Activated effector memory CD4-positive, alpha-beta T cell treated with anti-CD3 and anti-CD28 coated beads, Interleukin-2, amount 50 U/mL, for 16 hours (primary cell): Measurements from ENCODE around the gene ITGA1.

Source experiments
- DNase-seq: peaks from one replicate; pipeline ENCODE4 v3.0.0-alpha.2; 2020

The ITGA1 gene

DNA sequence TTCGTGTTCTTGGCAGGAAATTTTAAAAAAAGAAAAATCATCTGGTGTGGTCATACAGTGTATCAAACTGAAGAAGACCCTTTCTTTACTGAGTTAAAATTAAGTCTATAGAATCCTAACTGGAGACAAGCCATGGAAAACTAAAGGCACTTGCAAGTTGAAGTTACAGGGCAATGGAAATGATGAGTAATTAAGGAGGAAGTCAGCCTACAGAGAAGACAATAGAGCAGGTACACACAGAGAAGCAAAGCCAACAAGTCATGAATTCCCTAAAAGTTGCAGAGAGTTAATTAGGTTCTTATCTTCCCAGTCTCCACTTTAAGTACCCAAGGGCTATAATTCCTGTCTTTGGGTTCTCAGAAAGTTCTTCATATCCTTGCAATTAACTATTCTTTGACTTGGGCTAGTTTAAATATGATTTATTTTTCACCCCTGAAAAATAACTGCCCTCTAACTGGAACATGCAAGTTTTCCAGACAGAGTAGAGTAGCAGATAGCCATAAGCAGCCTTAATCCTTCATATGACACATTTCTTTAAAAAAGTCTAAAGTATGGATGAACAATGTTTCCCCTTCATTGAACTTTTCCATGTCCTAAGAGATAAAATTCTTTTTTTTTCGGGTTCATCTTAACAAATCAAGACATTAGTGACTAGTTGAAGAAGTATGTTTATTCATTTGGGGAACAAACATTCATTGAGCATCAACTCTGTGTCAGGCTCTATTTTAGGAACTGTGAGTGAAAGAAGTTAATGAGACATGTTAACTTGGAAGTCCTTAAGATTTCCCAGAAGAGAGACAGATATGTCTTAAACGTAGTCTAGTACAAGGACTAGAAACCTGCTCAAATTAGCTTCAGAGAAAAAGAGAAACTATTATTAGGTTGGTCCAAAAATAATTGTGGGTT lies 196.3 kb downstream of the ITGA1 start:
- DNase-seq, result no peak

DNA sequence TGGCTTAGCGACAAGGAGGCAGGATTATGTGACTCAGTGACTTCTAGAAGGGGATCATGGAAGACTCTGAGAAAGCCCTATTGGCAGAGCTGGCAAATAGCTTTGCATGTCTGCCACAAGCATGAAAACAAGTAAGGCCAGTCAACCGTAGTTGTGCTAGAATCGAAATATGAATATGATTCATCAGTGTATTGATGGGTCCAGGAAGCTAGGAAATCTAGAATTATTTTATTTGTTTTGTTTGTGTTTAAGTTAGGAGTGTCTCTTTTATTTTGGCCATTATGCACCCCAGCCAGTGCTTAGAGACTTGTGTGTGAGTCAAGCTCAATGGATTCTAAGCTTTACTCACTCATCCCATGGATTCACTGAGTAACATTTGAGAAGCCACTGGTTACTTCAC lies 197.6 kb downstream of the ITGA1 start:
- DNase-seq, result no peak

DNA sequence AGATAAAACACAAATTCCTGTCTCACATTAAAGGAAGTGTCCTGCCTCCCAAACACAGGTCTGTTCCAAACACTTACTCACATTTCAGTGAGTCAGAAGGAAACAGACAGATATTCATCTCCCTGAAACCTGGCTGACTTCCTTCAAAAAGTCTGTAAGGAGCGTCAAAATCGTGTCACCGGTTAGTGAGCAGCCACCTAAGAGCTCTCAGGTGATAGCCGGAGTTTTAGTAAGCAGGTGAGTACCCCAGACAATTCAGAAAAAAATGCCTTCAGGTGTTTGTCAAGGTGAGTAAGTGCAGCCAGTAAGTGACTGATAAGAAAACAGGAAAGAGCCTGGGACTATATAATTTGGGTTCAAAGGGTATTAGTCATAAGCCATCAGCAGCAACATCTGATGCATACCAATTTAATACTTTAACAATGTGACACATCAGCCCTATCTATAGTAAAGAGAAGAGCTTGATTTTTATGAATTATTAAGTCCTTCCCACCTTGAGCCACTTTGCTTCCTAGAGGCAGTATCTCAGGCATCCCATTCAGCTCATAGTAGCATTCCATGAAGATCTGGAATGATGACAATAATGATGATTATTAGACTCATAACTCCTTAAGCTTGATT lies 200.1 kb downstream of the ITGA1 start:
- DNase-seq, result no peak

DNA sequence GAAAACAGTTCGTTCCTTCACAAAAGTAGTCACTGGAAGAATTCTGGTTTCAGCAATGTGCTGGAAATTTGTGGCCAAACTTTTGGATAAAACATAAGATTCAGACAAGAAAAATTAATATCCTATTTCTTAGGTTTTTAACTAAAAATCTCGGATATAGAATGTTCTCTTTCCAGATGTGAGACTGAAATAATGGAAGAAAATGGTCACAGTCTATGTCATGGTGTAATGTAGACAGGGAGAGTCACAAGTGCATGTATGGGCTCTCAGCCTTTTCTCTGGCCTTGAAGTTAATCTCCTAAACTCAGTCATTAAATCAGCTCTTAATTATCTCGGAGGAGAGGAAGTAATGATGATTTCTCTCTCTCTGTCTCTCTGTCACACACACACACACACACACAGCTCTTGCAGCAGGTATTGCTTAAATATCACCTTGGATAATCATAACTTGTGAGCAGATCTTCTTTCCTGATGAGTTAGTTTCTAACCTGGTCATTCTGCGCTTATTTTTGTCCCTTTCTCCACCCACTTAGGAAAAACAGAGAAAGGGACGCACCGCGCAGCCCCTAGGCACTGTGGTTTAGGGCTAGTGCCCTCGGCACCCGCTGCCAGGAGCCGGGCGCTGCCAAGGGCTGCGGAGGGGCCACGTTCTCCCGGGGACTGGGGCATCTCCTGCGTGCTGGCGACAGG lies 200.8 kb downstream of the ITGA1 start:
- no peak for DNase-seq

DNA sequence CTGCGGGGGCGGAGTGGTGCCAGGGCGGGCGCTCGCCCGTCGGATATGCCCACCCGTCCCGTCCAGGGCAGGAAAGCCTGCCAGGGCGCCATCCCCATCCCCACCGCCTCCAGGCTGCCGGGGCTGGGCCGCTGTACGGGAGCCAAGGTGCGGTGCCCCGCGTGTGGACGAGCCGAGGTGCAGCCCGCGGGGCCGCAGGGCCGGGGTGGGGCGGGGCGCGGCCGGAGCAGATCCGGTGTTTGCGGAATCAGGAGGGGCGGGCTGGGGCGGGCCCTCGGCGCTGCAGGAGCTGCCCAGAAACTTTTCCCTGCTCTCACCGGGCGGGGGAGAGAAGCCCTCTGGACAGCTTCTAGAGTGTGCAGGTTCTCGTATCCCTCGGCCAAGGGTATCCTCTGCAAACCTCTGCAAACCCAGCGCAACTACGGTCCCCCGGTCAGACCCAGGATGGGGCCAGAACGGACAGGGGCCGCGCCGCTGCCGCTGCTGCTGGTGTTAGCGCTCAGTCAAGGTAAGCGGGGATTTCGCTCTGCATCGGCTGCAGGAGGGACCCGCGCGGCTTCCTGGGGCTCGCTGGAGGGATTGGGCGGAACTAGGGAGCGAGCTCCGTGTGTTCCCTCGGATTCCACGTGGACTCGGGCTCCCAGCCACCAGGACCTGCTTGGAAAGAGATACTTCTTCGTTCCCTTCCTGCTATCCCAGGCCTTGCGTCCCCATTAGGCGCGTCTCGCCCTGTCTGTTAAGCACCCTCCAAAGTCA lies 201.5 kb downstream of the ITGA1 start, which contains the start of gene ITGA2:
ITGA2 (plus strand) TSS at position 328 of the 756 bp plus-strand sequence; CDS start at position 445, 117 bp downstream.
- DNase-seq, result peak; percentile 74

DNA sequence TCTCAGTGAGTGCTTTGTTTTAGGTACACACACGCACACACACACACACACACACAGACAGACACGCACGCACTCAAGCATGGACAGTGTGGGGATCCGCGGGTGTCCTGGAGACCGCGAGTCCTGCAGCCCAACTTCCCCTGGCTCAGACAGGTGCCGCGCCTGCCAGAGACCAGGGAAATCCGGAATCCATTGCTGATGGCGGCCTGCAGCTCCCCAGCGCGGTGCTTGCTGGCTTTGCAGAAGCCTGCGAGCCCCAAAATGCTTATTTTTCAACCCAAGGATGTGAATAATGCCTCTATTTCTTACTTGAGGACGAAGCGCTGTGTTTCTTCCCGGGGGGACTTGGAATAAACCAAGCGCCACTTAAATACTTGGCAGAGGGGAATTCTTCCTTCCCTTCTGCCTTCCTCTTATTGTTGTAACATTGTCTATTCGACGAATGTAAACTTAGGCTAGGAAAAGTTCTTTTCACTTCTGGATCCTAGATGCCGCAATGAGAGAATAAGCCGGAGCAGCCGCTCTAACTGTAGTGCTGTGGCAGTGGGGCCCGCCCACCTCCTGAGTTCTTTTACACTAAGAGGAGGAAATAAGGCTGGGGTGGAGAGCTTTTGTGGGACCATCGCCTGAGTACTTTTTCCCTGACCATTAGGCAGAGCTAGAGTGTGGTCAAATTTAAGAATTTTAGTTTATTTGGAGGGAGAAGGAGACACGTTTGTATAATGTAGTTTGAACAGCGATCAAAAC lies 202.2 kb downstream of the ITGA1 start:
- DNase-seq, result peak; percentile 73

DNA sequence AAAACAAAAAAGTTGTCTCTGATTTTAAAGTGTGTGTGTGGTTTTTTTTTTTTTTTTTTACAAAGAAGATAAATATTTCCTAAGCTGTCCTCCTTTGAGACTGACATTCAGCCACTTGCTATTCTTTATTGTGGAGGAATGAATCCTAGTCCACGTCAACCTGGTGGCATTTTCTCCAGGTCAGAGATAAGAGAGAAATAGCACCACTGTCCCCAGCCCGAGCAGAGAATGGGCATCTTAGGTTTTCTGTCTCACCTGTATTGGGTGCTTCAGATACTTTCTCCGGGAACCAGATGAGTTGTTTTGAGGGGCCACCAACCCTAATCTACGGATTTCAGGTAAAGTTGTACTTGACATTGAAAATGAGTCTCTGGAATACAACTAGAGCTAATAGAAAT lies 202.8 kb downstream of the ITGA1 start:
- DNase-seq, result no peak

DNA sequence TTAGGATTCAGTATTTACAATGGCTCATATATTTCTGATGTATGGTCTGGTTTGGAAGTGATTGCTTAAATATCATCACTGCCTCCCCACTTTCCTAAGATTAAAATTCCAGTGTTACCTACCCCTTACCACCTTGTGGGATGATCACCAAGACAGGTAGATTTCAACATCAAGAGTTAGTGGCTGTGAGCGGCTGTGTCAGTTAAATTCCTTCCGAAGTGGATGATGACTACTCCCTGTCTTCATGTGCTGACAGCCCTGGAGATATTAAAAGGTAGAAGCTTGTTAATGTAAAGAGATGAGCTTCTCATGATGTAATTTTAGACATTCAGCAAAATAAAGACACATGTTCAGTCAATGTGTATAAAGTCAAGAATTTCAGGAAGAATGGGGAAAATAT lies 205.7 kb downstream of the ITGA1 start:
- DNase-seq, result no peak

DNA sequence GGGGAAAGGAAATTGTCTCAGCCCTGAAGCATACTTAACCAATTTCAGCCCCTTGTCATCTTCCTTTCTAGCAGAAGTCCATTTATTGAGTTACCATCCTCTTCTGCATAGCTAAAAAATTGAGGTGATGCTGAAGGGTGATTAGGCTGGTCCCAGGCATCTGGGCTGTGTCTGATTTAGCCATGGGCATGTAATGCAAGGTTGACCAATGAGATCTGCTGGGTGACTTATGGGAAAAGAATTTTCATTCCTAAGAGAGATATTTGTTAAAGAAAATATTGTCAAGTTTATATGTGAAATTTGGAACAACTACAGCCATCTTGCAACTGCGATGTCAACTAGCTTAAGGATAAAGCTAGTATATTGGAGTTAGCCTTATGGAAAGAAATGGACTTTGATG lies 206.6 kb downstream of the ITGA1 start:
- DNase-seq, result no peak

DNA sequence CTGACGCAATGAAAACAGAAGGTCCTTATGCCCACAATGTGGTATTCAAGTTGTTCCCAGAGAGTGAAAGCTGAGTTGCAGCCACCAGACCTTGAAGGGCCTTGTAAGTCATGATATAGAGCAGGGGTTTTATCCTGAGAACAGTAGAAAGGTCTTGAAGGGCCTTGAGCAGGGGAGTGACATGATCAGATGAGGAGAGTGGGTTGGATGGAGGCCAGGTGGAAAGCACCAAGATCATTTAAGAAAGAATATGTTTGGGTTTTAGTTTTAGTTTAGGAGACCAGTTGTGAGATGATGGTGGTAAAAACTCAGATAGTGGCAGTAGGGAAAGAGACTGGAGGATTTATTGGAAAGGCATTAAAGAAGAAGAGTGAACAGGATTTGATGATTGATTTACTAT lies 207.4 kb downstream of the ITGA1 start:
- DNase-seq, result no peak

DNA sequence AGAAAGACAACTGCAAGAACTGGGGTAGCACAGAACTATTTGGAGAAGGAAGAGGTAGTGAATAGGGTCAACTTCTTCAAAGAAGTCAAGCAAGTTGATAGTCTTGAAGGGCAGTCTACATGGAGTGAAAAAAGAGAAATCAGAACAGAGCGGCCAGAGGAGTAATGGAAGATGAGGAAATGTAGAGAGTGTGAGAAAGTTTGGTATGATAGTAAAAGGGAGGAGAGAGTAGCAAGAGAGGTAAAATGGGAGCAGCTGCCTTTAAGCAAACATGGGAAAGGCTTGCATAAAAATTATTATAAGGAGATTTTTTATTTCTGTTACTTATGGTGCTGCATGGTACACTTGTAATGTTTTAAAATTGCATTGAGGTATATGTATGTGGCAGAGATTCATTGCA lies 208.2 kb downstream of the ITGA1 start:
- DNase-seq, result no peak

DNA sequence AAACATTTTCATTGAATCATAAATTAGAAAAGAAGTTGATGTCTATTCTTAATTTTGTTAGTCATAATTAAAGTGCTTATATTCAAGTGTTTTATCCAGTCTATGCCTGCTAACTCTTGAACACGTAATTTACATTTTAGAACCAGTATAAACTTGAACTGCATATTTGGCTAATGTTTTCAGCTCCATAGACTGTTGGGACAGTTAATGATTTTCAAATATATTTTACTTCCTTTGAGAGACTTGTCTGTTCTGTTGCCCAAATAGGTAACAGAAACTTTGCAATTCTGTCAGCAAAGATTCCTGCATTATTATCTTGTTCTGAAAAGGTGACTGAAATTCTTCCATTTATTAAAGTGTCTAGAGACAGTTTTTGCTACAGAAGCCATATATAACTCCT lies 209.3 kb downstream of the ITGA1 start:
- DNase-seq, result no peak

DNA sequence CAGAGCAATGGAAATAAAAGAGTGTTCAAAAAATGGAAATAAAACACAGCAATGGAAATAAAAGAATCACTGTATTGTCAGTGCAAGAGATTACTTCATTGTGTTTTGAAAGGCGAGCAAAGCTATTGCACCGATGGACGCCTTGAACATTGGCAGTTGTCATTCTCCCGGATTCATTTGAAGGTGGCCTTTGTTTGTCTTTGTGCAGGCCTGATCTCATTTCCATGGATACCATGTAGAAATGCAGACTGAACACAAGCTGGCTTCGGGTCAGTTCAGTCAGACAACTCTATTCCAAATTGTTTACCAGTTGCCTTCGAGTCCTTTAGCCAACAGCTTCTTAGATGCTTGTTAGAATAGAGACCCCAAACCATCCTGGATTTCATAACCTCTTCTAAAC lies 209.7 kb downstream of the ITGA1 start:
- no peak for DNase-seq

DNA sequence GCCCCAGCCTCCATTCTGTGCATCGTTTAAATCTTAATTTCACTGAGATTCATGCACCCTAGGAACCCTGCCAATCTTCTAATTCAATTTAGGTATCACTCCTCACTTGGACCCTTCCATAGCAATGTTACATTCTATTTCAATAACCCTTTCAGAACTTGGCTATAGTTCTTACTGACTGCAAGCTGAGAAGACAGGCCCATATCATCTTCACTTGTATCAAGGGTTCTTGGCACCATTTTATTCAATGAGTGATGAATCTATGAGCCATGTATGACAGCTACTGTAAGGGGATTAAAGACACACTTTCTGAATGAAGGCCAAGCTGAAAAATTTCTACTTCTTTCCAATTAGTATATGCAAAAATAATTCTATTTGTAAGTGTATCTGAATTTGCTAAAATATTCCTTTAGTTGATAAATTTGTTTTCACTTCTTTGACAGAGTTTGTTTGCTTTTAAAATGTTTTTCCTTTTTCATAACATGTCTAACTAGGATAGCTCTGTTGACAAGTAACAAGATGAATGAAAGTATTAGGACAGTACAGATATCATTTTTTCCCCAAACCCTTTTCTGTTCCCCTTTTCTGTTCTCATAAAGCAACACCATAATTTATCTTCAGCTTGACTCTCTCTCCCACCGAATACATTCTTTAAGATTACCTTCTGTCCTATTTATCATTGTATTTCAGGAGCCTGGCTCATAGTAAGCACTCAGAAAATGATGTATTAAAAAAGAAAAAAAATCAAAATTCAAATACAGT lies 211.0 kb downstream of the ITGA1 start:
- DNase-seq, result no peak

DNA sequence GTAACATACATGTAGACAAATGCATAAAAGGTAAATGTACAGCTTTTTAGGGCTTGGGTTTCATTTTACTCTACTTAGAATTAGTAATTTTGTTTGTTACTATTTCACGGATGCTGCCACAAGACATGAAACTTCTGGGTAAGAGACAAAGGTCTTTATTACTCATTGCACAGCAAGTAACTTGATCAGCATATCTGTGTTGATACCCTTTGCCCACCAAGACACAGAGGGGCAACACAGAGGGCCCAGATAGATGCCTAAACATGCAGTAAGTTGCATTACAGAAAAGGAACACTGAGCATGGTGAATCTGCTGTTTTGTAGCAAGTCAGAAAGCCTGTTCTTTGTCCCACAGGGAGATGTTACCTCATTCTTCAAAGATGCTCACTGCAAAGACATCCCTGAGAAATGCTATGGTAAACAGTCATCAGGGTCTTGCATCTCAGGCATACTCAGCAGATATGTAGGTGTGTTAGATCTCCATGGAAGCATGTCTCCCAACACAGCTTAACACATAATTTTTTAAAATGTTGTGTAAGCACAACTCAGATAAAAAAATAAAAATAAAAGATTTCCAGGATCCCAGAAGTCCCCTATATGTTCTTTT lies 211.7 kb downstream of the ITGA1 start:
- no peak for DNase-seq

DNA sequence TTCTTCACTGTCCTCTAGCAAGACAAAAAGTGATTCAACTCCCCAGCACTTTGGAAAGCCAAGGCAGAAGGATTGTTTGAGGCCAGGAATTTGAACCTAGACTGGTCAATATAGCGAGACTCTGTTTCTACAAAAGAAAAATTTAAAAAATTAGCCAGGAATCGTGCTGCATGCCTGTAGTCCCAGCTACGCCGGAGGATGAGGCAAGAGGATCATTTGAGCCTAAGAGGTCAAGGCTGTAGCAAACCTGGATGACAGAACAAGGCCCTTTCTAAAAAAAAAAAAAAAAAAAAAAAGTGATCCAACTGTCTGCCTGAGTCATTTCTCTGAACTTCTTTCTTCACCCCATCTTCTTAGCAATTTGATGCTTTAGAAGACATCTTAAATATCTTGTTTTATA lies 213.8 kb downstream of the ITGA1 start:
- DNase-seq, result no peak

DNA sequence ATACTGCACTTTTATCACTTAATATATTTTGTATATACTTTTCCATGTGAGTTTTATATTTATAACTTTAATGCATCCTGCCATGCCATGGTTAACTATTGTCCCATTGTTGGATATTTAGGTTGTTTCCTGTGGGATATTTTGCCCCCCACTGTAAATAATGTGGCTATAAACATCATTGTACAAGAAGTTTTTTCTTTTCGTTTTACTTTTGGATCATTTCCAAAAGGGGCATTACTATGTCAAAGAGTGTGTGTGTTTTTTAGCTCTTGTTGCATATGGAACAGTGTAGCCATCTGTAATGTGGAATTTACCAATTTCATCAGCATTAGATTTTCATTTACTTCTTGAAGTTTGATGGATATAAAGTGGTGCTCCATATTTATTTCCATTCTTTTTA lies 214.8 kb downstream of the ITGA1 start:
- no peak for DNase-seq

DNA sequence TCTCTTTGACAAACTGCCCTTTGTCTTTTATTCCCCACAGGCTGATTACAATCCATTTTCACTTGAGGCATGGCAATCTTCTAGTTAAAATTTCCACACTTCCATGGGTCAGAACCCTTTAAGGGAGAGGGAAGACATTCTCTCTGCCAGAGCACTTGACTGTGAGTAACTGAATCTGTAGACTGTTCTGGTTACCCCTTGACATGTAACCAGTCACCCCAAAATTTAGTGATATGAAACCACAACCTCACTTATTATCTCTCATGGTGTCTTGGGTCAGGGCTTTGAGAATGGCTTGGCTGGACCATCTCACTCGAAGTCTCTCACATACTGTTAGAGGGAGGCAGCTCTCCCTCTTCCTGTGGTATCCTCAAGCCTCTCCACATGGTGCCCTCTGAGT lies 215.4 kb downstream of the ITGA1 start:
- no peak for DNase-seq

DNA sequence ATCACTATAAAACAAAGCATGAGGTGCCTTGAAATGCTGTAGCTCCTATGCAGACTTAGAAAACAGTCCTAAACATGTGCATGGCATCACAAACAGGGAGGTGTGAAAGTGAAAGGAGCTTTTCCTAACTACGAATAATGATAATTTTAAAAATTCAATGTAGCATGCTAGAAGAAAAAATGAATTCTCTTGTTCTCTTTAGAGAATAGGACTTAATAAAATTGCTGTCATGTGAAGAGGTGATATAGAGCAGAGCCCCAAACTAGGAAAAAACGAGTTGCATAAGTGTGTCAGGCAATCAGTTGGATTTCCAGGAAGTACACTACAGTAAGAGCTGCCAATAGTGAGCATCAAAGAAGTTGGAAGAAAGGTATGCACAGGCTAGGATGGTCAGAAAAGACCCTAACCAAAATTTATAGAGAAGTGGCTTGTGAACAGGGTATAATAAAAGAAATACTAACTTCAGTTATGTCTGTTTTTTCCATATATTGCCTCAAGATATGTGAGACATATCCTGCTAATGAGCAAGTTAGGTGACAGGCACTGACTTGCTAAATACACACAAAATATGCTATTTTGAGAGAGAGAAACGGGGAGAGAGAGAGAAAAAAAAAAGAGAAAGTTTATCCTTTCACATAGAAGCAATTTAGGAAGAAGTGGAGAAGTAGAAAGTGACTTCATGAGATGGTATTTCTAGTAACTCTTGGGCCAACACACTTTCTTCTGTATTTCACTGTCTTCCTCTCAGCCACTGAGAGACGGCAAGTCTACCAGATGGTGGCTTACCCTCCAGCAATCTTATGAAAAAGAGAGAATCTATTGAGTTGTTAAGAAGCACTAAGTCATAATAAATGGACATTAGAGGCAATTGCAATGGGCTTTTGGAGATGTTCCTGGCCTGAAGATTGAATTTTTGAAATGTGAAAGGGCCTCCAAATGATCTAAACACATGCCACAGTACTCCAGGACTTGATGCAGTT lies 219.5 kb downstream of the ITGA1 start:
- no peak for DNase-seq

DNA sequence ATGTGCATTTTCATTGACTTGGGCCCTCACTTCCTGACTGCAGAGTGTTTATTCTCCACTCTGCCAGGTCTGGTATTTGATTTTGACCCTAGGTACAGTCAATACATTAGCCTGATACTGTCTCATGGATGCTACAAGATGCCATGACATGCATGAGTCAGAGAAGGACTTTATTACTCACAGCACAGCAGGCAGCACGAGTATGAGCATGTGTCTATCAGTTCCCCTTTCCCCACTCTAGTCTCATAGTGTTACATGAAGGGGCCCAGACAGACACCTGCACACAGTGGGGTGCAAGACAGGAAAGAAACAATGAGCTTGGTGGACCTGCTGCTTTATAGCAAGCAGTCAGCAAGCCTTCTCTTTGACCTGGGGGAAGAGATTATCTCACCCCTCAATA lies 221.0 kb downstream of the ITGA1 start:
- DNase-seq, result peak; percentile 65
